Activated T-helper 1 cell treated with anti-CD3 and anti-CD28 coated beads, Interleukin-2, amount 50 U/mL, for 16 hours (primary cell): ENCODE results near the gene JMJD1C.
"Not testable (repeated sequence)": the region's sequence is repeated elsewhere in the genome, so short reads cannot be mapped to it uniquely, and the experiment has no call there.

Source experiments
- DNase-seq, 2 donors: peaks; one replicate each; pipeline ENCODE4 v3.0.0-alpha.2; 2020; ENCODE audit warnings: low read depth in 1 of 2, low spot score in 1 of 2

The JMJD1C gene

DNA sequence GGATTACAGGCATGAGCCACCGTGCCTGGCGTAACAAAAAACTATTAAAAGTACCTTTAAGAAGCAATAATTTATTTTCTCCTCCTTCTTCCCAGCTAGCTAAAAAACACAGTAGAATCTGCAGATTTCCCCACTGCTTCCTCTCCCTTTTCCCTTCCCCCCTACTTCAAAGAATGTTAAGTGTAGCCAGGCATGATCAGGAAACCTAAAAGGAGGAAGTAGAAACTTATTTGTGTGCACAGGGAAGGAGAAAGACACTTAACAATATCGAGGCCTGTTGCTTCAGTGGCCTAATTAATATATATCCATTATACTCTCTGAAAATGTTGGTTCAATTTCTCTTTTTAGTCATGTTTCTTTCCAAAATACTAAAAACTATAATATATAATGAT, 204.9 kb downstream of the JMJD1C start:
- no peak for DNase-seq

DNA sequence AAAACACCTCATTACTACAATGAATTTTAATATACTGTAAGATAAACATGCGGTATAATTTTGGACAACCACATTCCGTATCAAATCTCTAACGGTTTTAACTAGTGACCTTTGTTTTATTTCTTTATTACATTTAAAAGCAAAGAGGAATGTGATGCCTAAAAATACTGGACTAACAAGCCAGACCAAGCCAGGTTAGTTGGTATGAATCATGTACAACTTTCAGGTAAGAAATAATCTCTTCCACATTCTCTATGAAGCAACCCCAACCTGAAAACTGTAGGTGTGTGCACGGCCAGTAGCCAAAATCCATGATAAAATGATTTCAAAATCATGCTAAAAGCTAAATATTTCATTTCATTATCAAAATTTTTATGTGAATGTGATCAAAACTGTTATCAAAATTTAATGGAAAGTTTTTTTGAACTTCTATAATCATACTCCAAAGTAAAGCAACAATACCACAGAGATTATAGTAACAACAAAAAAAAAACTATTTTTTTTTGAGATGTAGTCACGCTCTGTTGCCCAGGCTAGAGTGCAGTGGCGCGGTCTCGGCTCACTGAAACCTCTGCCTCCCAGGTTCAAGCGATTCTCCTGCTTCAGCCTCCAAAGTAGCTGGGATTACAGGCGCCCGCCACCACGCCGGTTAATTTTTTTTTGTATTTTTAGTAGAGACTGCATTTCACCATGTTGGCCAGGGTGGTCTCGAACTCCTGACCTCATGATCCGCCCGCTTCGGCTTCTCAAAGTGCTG, 205.5 kb downstream of the JMJD1C start:
- no peak for DNase-seq

DNA sequence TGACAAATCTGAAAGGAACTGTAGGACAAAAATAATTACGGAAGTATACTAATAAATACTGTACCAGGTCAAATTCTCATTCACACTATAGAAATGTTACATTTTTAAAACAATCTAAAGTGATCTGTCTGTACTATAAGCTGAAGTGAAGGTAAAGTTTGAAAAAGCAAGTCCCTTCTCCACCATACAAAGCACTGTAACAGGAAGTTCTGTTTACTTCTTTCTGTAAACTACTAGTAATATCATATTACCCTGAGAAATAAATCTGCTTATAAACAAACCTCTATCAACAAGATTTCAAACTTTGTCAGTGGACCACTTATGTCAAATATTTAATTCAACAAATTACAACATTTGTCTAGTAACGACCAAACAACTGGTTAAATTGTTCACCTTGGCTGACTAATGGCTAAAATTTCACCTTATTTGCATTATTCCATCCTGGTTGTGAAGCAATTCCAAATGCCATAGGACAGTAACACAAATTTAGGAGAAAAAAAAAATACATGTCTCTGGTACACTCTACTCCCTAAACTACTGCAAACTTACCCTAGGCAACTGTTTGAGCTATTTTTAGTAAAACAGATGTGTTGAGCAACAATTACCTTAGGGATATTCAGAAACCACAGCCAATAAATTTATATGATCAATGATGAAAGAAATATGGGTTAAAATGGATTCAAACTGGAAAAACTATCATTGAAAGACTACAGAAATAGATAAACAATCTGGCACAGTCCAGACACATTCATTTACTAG, 206.7 kb downstream of the JMJD1C start:
- DNase-seq: no peak

DNA sequence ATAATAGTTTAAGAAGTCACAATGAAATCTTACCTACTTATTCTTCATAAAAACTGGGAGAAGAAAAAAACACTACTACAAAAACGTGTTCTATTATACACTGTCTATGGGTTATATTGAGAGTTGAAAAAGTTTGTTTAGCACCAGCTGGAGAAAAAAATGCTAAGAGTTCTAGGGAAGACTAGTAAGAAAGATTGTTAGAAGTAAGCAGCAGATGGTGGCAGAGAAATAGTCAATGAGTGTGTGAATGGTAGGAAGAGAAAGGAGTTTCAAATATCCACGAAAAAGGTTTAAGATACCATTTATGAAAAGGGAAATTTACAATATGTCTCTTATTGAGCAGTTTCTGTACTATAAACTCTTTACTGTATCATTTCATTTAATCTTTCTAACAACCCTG, 208.0 kb downstream of the JMJD1C start:
- no peak for DNase-seq

DNA sequence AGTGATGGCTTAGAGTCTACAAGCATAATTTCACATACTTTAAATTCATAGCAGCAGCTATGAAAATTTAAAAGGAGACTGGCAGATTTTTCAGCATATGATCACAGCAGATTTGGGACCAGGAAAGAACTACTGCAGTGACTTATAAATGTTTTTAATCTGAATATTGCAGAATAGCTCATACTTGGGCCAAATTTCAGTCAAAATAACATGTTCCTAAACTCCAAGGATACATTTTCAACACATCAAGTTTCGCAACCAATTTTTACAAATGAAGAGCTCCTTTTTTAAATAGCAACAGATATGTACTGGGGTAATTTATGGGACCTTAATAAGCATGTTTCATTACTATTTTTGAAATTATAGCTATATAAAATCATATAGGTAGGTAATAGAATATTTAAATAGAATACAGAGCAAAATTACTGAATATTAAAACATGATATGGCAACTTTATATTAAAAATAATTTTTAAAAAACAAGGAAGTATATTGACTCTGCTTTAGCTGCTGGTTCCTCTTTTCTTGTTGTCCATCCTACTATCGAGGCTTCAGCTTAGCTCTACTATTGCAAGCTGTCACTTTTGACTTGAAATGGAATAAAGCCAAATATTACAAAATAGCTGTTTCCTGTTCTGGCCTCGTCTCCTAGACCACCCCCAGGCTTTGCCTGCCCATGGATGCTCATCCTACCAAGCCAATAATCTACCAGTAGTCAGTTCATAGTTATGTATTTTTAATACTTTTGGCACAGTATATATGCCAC, 209.6 kb downstream of the JMJD1C start:
- DNase-seq: no peak

DNA sequence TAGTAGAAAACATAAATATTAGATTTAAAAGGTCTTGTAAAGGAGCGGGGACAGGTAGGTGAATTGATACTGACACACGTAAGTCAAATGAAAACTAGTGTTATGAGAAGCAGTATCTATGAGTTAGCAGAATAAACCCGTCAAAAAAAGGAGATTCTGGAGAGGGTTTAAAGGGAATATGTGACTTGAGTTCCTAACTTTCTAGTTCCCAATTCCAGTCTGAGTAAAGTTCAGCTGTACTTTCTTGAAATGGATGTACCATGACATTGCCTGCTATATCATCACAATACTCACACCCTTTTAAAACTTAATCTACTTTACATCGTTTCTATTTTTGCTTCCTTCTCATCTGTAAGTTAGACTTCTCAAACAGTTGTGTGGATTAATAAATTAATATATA, 210.5 kb downstream of the JMJD1C start:
- DNase-seq: no peak

DNA sequence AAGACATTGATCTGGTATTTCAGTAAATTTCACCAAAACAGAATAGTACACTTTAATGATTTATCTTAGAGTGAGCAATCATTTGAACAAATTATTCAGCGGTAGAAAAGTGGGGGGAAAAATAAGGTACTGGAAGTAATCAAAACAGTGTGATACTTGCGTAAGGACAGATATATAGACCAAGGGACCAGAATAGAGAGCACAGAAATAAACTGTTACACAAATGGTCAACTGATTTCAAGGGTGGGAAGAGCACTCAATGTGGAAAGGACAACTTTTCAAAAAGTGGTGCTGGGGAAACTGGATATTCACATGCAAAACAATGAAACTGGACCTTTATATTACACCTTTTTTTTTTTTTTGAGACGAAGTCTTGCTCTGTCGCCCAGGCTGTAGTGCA, 212.7 kb downstream of the JMJD1C start:
- DNase-seq: no peak

DNA sequence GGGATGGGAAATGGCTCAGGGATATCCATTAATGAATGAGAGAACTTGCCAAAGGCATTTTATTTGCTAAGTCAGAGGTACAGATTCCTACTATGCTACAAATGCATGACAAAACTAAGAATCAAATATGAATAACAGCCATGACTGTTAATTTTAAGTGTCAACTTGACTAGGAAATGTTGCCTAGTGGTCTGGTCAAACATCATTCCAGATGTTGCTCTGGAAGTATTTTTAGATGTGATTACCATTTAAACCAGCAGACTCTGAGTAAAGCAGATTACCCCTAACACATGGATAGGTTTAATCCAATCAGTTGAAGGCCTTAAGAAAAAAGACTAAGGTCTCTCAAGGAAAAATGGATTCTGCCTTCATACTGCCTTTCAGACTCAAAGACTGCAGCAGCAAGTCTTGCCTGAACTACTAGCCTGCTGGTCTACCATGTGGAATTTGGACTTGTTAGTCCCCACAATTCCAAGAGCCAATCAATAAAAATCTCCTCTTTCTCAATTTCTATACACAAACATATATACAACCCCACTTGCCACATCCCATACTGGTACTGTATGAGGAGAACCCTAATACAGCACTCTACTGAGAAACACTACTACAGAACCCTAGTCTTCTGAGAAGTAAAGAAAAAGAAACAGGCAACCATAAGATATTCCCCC, 213.5 kb downstream of the JMJD1C start:
- DNase-seq: no peak

DNA sequence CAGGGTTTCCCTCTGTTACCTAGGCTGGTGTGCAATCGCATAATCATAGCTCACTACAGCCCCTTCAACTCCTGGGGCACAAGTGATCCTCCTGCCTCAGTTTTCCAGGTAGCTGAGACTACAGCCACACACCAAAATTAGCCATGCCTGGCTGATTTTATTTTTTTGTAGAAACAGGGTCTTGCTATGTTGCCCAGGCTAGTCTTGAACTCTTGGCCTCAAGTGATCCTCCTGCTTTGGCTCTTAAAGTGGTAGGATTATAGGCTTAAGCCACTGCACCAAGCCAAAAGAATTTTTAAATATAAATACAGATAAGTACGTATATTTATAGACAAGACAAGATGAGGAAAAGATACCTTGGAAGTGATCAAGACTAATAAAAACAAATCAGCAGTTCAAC, 215.7 kb downstream of the JMJD1C start:
- no peak for DNase-seq

DNA sequence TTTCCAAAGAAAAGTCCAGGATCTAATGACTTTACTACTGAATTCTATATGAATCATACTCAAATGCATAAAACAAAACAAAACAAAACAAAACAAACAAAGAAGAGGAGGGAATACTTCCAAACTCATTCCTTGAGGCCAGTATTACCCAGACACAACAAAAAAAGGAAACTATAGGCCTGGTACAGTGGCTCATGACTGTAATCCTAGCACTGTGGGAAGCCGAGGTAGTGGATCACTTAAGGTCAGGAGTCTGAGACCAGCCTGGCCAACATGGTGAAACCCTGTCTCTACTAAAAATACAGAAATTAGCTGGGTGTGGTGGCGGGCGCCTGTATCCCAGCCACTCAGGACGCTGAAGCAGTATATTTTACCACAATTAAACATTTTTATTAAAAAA, 218.0 kb downstream of the JMJD1C start:
- DNase-seq: no peak

DNA sequence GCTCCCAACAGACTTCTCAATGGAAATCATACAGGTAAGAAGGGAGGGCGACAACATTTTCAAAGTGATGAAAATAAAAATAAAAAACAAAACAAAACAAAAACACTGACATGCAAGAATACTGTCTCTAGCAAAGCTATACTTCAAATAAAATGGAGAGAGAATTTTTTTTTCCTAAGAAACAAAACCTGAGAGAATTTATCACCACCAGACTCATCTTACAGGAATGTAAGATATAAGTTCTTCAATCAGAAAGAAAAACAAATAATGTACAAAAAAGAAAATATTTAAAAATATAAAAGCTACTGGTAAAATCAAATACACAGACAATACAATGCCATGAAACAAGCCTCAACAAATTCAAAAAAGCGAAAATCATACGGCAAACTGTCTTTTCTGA, 219.4 kb downstream of the JMJD1C start:
- no peak for DNase-seq

DNA sequence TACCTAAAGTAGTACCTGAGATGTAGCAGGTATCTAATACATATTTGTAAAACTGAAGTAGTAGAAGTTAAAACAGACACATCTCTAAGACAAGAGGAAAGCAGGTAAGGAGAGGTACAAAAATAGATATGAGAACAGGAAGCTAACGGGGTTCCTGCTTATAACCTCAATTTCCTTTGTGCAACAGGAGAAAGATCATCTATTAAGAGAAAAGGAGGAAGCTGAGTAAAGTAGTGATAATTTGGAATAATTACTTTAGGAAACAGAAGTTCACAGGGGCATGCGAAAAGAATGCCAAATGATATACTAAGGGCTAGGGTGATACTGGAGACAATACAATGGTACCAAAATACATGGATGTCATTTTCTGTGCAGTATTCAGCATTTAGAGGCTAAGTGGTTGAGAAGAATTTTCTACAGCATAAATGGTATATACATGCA, 223.9 kb downstream of the JMJD1C start:
- no peak for DNase-seq

DNA sequence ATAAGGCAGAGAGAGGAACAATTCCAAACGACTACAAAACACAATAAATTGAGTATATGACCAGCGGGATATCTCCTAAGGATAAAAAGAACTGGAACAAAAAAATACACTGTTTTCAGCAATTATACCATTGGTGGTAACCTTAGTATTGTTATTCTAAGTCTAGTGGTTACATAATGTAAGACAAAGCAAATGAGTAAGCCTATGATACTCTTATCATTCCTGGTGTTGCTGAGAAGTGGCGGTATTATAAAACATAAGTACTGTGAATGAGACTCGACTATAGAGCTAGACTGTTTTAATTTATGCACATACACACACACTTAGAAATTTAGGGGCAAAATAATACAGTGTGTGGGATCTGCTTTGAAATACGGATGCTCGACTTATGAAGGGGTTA, 225.0 kb downstream of the JMJD1C start:
- no peak for DNase-seq

DNA sequence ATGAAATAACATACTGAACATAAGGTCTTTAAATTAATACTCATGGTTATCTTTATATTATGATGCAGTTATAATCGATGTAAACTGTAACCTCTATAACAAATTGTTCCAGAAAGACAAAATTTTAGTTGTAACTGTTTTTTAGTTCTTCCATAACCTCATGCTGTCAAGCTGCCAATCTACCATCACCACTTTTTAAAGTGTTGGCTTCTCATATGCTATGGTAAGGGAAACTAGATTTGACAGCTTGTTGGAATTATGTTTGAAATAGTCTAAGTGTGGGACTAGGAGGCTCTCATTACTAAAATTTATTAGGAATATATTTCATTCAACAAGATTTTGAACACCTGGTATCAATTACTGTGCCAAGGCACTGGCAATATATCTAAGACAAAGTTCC, 227.3 kb downstream of the JMJD1C start:
- DNase-seq: no peak

DNA sequence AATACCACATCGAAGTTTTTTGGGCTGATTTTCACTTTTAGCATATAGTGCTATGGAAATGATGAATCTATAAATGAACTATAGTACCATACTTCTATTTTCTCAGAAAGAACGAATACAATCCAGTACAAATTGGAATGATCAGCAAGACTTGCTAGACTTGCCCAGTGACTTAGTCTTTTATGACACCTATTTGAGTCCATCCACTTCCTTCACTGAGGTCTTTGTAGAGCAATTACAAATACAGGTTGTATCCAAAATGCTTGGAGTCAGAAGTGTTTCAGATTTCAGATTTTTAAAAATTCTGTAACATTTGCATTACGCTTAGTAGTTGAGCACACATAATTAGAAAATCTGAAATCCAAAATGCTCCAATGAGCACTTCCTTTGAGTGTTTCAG, 228.4 kb downstream of the JMJD1C start:
- DNase-seq: no peak

DNA sequence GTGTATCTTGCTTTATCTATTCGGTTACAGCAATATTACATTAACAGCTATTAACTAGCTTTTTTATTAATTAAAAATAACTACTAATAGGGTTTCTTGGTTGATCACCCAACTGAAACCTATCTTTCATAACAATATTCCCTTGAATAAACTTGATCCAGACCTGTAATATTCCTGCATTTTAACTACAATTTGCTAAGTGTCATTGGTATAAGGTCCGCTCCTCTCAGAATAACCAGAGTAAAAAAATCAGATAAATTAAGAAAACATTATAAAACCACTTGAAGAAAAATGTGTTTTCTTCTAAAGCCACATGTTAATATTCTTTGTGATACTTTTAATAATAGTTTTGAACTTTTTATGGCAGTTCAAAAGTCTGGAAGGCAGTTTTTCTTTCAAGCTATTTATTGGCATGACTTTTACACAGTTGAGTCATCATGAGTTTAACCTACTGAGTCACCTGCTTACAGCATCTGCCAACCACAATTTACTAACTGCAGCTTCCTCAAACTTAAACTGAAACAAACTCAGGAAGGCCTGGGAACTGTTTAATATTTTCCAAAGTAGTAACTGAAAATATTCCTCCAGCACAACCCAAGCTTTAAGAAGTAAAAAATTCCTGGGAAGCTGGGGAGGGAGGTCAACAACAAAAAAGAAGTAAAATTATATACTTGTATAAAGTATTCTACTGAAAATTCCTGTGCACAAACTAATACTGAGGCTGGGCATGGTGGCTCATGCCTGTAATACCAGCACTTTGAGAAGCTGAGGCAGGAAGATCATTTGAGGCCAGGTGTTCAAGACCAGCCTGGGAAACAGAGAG, 229.5 kb downstream of the JMJD1C start:
- DNase-seq: no peak

DNA sequence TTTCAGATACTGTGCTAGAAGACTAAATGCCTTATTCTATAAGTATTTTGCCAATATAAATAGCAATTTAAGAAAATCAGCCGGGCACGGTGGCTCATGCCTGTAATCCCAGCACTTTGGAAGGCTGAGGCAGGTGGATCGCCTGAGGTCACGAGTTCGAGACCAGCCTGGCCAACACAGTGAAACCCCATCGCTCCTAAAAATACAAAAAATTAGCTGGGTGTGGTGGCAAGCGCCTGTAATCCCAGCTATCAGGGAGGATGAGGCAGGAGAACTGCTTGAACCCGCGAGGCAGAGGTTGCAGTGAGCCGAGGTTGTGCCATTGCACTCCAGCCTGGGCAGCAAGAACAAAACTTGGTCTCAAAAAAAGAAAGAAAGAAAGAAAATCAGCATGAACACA, 230.6 kb downstream of the JMJD1C start:
- not testable (repeated sequence) for DNase-seq

DNA sequence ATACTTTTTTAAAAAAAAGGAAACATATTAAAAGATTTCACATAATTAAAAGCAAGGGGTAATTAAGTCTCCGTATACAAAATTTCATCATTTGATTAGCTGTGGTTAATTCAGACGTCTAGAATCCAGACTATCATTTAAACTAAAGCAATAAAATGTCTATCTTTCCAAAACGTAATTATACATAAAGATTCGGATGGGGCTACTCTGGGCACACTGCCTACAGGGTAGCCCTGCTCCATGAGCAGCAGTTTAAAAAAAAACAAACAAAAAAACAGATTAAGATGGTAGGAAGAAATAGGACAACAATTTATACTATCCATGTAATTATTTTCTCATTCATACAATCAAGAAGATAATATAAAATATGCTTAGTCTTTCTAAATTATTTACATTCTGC, 236.6 kb downstream of the JMJD1C start:
- DNase-seq: no peak

DNA sequence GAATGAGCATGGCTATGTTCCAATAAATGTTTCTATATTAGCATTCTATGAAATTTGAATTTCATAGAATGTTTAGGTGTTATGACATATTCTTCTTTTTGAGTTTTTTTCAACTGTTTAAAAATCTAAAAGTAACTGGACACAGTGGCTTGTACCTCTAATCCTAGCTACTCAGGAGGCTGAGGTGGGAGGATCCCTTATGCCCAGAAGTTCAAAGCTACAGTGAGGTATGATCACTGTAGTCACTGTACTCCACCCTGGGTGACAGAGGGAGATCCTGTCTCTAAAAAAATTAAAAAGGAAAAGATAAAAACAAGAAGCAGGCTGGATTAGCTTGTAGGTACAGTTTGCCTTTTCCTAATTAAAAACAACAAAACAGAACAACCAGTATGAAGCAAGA, 237.5 kb downstream of the JMJD1C start:
- no peak for DNase-seq

DNA sequence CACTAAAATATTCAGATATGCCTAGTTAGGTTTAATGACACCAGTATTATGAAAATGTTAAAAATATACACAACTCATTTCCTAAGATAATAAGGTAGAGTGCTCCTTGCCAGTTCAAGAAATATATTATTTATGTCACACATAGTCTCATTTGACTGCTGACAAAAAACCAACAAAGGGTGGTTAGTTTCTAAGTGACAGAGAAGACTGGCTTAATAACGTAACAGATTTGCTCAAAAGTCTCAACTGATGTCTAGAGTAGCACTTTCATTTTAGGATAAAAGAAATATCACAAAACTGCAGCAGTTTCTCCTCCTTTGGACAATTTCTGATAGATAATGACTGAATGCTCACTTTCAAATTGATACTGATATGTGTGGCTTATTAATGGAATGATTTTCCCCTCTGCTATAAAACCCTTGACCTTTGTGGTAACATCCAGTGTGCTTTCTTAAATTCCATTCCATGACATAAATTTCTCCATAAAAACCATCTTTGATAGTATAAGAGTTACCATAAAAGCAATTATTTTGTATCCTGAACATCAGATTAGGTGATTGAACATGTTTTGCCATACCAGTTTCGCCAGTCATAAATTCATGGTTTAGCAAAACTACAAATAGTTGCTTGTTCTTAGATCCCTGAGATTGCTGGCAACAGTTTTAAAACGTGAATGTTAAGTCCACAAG, 238.4 kb downstream of the JMJD1C start:
- no peak for DNase-seq
